ENCODE measurements around the gene TRIM41. TPM values are rescaled to one million over a fixed set of nuclear protein-coding genes. Genes with fewer than 3 reads are reported as not detected.

TRIM41 gene
- total and polyA plus RNA-seq, 2 of the 13 experiments (the other 11 are each of a cell fraction or from before 2014, with no cell fraction given) = 10.2 to 16.7 TPM

DNA sequence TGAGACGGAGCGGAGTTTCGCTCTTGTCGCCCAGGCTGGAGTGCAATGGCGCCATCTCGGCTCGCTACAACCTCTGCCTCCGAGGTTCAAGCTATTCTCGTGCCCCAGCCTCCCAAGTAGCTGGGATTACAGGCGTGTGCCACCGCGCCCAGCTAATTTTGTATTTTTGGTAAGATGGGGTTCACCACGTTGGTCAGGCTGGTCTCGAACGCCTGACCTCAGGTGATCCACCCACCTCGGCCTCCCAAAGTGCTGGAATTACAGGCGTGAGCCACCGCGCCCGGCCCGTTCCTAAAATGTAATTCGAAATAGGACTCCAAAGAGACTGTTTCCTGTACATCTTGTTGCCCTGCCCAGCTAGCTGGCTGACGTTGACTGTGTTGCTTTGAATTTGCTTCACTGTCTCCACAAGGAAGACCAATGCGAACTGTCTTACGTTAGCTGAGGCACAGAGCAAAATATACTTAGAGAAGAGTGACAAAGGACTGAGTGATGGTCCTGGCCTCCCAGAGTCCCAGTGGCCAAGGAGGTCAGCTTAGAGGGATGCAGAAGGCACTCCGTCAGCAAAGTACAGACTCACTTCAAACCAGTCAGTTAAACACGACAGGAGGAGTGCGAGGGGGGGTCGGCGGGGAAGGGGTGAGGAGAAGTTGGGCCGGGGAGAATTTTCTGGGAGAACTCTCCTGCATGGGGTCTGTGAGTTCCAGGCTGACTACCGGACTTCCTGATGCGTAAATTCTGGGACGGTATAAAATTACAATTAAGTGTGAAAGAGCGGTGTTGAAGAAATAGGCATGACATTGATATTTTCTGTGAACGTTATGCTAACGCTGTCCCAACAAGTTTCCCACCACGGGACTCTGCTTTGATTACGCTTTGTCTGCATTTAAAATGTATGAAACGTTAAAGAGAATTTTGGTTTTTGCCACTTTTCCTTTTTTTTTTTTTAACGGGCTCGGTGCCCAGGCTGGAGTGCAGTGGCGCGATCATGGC, 6.8 kb upstream of the TRIM41 start (continued):
- TF ChIP-seq, protein P1, sequence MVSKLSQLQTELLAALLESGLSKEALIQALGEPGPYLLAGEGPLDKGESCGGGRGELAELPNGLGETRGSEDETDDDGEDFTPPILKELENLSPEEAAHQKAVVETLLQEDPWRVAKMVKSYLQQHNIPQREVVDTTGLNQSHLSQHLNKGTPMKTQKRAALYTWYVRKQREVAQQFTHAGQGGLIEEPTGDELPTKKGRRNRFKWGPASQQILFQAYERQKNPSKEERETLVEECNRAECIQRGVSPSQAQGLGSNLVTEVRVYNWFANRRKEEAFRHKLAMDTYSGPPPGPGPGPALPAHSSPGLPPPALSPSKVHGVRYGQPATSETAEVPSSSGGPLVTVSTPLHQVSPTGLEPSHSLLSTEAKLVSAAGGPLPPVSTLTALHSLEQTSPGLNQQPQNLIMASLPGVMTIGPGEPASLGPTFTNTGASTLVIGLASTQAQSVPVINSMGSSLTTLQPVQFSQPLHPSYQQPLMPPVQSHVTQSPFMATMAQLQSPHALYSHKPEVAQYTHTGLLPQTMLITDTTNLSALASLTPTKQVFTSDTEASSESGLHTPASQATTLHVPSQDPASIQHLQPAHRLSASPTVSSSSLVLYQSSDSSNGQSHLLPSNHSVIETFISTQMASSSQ (IDR thresholded peaks at IDR 0.05; ENCODE audit: low read depth) = no peak
- TF ChIP-seq, protein P1 (CRISPR knock-in tag; IDR thresholded peaks at IDR 0.05; ENCODE audit: borderline replicate concordance) = no peak
- TF ChIP-seq ZNF501 (CRISPR knock-in tag; IDR thresholded peaks at IDR 0.05) = peak; percentile 57
- 0 out of 2 replicates have a peak, but pooled peaks have one; percentile 33 for TF ChIP-seq ZMYM4 (CRISPR knock-in tag; IDR thresholded peaks at IDR 0.05)
- no peak for TF ChIP-seq ZNF546 (CRISPR knock-in tag; conservative IDR thresholded peaks at IDR 0.05)
- TF ChIP-seq ZNF207 (IDR thresholded peaks at IDR 0.05; ENCODE audit: borderline replicate concordance) = no peak
- TF ChIP-seq PHB2 (IDR thresholded peaks at IDR 0.05; ENCODE audit: partially characterized antibody) = no peak
- TF ChIP-seq CBX5 (CRISPR knock-in tag; IDR thresholded peaks at IDR 0.05; ENCODE audit: borderline replicate concordance) = no peak
- TF ChIP-seq RNF219 (CRISPR knock-in tag; IDR thresholded peaks at IDR 0.05) = no peak
- TF ChIP-seq, protein P2, sequence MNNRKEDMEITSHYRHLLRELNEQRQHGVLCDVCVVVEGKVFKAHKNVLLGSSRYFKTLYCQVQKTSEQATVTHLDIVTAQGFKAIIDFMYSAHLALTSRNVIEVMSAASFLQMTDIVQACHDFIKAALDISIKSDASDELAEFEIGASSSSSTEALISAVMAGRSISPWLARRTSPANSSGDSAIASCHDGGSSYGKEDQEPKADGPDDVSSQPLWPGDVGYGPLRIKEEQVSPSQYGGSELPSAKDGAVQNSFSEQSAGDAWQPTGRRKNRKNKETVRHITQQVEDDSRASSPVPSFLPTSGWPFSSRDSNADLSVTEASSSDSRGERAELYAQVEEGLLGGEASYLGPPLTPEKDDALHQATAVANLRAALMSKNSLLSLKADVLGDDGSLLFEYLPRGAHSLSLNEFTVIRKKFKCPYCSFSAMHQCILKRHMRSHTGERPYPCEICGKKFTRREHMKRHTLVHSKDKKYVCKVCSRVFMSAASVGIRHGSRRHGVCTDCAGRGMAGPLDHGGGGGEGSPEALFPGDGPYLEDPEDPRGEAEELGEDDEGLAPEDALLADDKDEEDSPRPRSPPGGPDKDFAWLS (CRISPR knock-in tag; IDR thresholded peaks at IDR 0.05; ENCODE audit: borderline replicate concordance) = no peak
